ENCODE results near the gene PLXNA2.

- no peak for TF ChIP-seq TEAD4 (IDR thresholded peaks at IDR 0.05; ENCODE audit: low read depth, low read length)
- no peak for TF ChIP-seq ZNF274 (IDR thresholded peaks at IDR 0.05; ENCODE audit: borderline replicate concordance, extremely low read depth, low read length)
- TF ChIP-seq, protein P1, sequence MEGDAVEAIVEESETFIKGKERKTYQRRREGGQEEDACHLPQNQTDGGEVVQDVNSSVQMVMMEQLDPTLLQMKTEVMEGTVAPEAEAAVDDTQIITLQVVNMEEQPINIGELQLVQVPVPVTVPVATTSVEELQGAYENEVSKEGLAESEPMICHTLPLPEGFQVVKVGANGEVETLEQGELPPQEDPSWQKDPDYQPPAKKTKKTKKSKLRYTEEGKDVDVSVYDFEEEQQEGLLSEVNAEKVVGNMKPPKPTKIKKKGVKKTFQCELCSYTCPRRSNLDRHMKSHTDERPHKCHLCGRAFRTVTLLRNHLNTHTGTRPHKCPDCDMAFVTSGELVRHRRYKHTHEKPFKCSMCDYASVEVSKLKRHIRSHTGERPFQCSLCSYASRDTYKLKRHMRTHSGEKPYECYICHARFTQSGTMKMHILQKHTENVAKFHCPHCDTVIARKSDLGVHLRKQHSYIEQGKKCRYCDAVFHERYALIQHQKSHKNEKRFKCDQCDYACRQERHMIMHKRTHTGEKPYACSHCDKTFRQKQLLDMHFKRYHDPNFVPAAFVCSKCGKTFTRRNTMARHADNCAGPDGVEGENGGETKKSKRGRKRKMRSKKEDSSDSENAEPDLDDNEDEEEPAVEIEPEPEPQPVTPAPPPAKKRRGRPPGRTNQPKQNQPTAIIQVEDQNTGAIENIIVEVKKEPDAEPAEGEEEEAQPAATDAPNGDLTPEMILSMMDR (IDR thresholded peaks at IDR 0.05; ENCODE audit: control extremely low read depth in 1 of 3, insufficient read depth in 1 of 3, low read depth in 1 of 3, low read length in 3 of 3) = no peak
- no peak for TF ChIP-seq HDAC2 (IDR thresholded peaks at IDR 0.05; ENCODE audit: borderline replicate concordance in 1 of 2, low read depth in 2 of 2, low read length in 2 of 2)
- no peak for TF ChIP-seq POLR2A (IDR thresholded peaks at IDR 0.05; ENCODE audit: control extremely low read depth in 1 of 2, low read depth in 2 of 2, low read length in 2 of 2)
These were observed 196.7 kb downstream of the PLXNA2 start for GRCh38 chr1:208047476-208047934.
